ENCODE results near the gene ACSM5.

DNA sequence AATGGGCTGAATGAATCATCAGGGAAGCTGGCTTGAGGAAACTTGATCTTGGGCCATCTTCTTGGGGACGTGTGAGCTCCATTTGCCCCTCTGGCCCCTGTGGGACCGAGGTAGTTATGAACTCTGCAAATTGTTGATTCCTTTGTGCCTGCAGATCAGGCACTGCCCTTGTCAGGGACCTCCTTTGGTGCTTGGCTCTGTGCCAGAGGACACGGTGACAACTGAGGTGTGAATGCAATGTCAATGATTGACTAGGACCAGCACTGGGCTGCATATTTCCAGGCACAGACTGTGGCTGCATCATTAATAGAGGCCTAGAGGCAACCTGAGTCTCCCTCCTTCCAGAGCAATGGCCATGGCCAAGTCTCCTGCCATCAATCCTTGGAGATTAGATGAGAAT is 28.6 kb upstream of the ACSM5 start:
- TF ChIP-seq POLR2A (IDR thresholded peaks at IDR 0.05) (no peak), CTCF (IDR thresholded peaks at IDR 0.05) (no peak)
